CD4-positive, alpha-beta T cell treated with Interleukin-21 for 1 hour (primary cell): ENCODE data around the gene MT1H.
"Not testable (repeated sequence)": the region's sequence is repeated elsewhere in the genome, so short reads cannot be mapped to it uniquely, and the experiment has no call there.

Source experiments
- DNase-seq: peaks from one replicate; pipeline ENCODE4 v3.0.0-alpha.2; 2020

MT1H gene

GRCh38 chr16:56665286-56666261, 4.0 kb upstream of the MT1H start:
- not testable (repeated sequence) for DNase-seq

GRCh38 chr16:56667581-56668571, 1.7 kb upstream of the MT1H start, which contains the start of gene MT1G:
TSS of gene MT1G (minus strand) at chr16:56668065. CDS start at chr16:56667993, 72 bp downstream.
- no peak for DNase-seq

GRCh38 chr16:56669840-56670619, 416 bp downstream of the MT1H start:
- no peak for DNase-seq

GRCh38 chr16:56670620-56670934, 963 bp downstream of the MT1H start:
- no peak for DNase-seq

- not testable (repeated sequence) for DNase-seq
Observed at GRCh38 chr16:56671691-56672090, 2.1 kb downstream of the MT1H start.

GRCh38 chr16:56672171-56672570, 2.6 kb downstream of the MT1H start:
- DNase-seq: not testable (repeated sequence)

- no peak for DNase-seq
Observed at GRCh38 chr16:56672761-56673536, 3.3 kb downstream of the MT1H start.

GRCh38 chr16:56673921-56674320, 4.3 kb downstream of the MT1H start:
- peak; percentile 25 for DNase-seq

GRCh38 chr16:56674570-56674969, 5.0 kb downstream of the MT1H start:
- not testable (repeated sequence) for DNase-seq

GRCh38 chr16:56675685-56676210, 6.1 kb downstream of the MT1H start:
- DNase-seq: peak; percentile 37

- no peak for DNase-seq
Observed at GRCh38 chr16:56677474-56677873, 7.9 kb downstream of the MT1H start.

GRCh38 chr16:56679078-56679730, 9.6 kb downstream of the MT1H start:
- no peak for DNase-seq

- no peak for DNase-seq
Observed at GRCh38 chr16:56679818-56680217, 10.2 kb downstream of the MT1H start.

GRCh38 chr16:56681939-56682702, 12.5 kb downstream of the MT1H start, which contains the start of gene MT1X:
TSS of gene MT1X (plus strand) at chr16:56682470. CDS start at chr16:56682541, 71 bp downstream.
- peak; percentile 89 for DNase-seq

GRCh38 chr16:56682703-56683397, 13.2 kb downstream of the MT1H start:
- DNase-seq: no peak

GRCh38 chr16:56683424-56684172, 14.0 kb downstream of the MT1H start:
- no peak for DNase-seq

GRCh38 chr16:56684256-56684925, 14.8 kb downstream of the MT1H start:
- no peak for DNase-seq
